Measurements from ENCODE around the gene RSAD2. TPM values are rescaled to one million over a fixed set of nuclear protein-coding genes. Genes with fewer than 3 reads are reported as not detected.

The RSAD2 gene
- polyA plus RNA-seq, 2 of the 4 experiments (the other 2 are of a cell fraction) = 0.03 to 0.06 TPM

GRCh38 chr2:6888724-6889123 is 11.1 kb downstream of the RSAD2 start:
- no peak overlapping the region for H3K27ac ChIP-seq
- TF ChIP-seq MAZ (IDR thresholded peaks at IDR 0.05; ENCODE audit: borderline replicate concordance, low read depth, low read length) = no peak
- no peak for TF ChIP-seq ZFP36 (IDR thresholded peaks at IDR 0.05; ENCODE audit: borderline replicate concordance, partially characterized antibody)
- TF ChIP-seq FOSB (CRISPR knock-in tag; IDR thresholded peaks at IDR 0.05) = no peak
- no peak for TF ChIP-seq ZSCAN20 (CRISPR knock-in tag; IDR thresholded peaks at IDR 0.05)
- TF ChIP-seq KDM5A (IDR thresholded peaks at IDR 0.05) = no peak
- TF ChIP-seq HDAC2 (IDR thresholded peaks at IDR 0.05) = no peak
- TF ChIP-seq KDM1A (IDR thresholded peaks at IDR 0.05; ENCODE audit: low read depth) = no peak
- TF ChIP-seq ESRRA (IDR thresholded peaks at IDR 0.05; ENCODE audit: borderline replicate concordance, low read length) = no peak
- no peak for TF ChIP-seq RNF2 (IDR thresholded peaks at IDR 0.05; ENCODE audit: borderline replicate concordance, low read depth)
- no peak for TF ChIP-seq ZC3H11A (IDR thresholded peaks at IDR 0.05)
- TF ChIP-seq, protein P1, sequence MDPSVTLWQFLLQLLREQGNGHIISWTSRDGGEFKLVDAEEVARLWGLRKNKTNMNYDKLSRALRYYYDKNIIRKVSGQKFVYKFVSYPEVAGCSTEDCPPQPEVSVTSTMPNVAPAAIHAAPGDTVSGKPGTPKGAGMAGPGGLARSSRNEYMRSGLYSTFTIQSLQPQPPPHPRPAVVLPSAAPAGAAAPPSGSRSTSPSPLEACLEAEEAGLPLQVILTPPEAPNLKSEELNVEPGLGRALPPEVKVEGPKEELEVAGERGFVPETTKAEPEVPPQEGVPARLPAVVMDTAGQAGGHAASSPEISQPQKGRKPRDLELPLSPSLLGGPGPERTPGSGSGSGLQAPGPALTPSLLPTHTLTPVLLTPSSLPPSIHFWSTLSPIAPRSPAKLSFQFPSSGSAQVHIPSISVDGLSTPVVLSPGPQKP (IDR thresholded peaks at IDR 0.05; ENCODE audit: low read depth, low read length) = no peak
- TF ChIP-seq CBX2 (IDR thresholded peaks at IDR 0.05; ENCODE audit: borderline replicate concordance, low read depth) = no peak
- no peak for TF ChIP-seq CBX8 (IDR thresholded peaks at IDR 0.05)
- TF ChIP-seq POLR2AphosphoS2 (conservative IDR thresholded peaks at IDR 0.05; ENCODE audit: low read length) = no peak
- no peak for ATAC-seq
- POLR2A ChIA-PET = no interaction called here
- H3K4me1 ChIP-seq = no peaks in the 10 kb centered on the region
- CTCF ChIA-PET = interaction anchor here (2.7 kb wide), 1 partner anchor 8 kb away, joined by 16 read pairs; no protein-coding TSS in a partner anchor
- no peak for FAIRE-seq
- 0% methylated on average over 4 of the region's 4 CpGs for WGBS (ENCODE audit: missing lambda C conversion rate)
- no peaks in the 10 kb centered on the region for H3K9me3 ChIP-seq
- H3K4me2 ChIP-seq = no peak overlapping the region
- no peak overlapping the region for H3K4me3 ChIP-seq
- DNase-seq (ENCODE audit: low read depth in 1 of 2, low spot score in 1 of 2) = no peak

DNA sequence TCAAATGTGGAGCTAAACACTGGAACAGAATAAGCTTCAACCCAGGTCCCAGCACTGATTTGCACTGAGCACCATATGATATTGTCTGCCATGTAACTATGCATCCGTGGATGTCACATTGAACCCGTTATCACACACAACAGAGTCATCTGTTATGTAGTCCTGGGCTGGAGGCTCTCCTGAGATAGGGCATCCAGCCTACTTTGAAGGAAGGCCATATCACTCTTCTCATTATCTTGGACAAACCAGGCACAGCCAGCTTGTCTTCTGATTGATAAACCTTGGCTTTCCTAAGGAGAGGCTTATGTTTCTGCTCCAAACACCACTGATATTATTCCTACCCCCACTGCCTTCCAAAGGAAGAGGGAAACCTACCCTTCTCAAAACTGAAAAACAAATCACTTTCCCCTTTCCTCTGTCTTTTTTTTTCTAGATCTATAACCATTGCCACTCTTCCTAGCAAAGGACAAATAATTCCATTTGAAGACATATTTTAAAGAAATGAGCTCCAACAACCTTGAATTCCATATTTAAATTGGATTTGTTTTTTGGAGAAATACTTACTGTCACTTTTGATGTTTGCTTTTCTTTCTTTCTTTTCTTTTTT is 16.4 kb downstream of the RSAD2 start:
- no peak for ATAC-seq
- WGBS (ENCODE audit: missing lambda C conversion rate) = 0% methylated on average over 2 of the region's 2 CpGs
- no peaks in the 10 kb centered on the region for H3K4me1 ChIP-seq
- TF ChIP-seq NFE2L2 (conservative IDR thresholded peaks at IDR 0.05; ENCODE audit: low read length) = no peak
- TF ChIP-seq EHMT2 (IDR thresholded peaks at IDR 0.05; ENCODE audit: low read depth) = no peak
- H3K4me2 ChIP-seq = no peak overlapping the region
- FAIRE-seq = no peak
- no peak overlapping the region for H3K27ac ChIP-seq
- no peaks in the 10 kb centered on the region for H3K9me3 ChIP-seq
- no peak overlapping the region for H3K4me3 ChIP-seq
- DNase-seq (ENCODE audit: low read depth in 1 of 2, low spot score in 1 of 2) = no peak
- POLR2A ChIA-PET = no interaction called here
- CTCF ChIA-PET = interaction anchor here (0.6 to 6.1 kb wide), 9 partner anchors 9 to 742 kb away, joined by 3 to 44 read pairs (median 5); no protein-coding TSS in a partner anchor

DNA sequence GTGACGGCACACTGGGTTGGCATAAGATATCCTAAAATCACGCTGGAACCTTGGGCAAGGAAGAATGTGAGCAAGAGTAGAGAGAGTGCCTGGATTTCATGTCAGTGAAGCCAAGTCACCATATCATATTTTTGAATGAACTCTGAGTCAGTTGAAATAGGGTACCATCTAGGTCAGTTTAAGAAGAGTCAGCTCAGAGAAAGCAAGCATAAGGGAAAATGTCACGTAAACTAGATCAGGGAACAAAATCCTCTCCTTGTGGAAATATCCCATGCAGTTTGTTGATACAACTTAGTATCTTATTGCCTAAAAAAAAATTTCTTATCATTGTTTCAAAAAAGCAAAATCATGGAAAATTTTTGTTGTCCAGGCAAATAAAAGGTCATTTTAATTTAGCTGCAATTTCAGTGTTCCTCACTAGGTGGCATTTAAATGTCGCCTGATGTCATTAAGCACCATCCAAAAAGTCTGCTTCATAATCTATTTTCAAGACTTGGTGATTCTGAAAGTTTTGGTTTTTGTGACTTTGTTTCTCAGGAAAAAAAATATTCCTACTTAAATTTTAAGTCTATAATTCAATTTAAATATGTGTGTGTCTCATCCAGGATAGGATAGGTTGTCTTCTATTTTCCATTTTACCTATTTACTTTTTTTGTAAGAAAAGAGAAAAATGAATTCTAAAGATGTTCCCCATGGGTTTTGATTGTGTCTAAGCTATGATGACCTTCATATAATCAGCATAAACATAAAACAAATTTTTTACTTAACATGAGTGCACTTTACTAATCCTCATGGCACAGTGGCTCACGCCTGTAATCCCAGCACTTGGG is 19.6 kb downstream of the RSAD2 start:
- ChIA-PET CTCF (interaction anchor here (0.9 to 6.1 kb wide), 20 partner anchors 9 to 186 kb away, joined by 3 to 44 read pairs (median 4); partner anchors contain the start of gene RNF144A), POLR2A (no interaction called here)
- ATAC-seq = peak in 1 of 2 experiments; percentile 68; a peak in 4 of 6 replicates
- Histone ChIP-seq H3K4me3 (no peak overlapping the region), H3K4me2 (no peak overlapping the region), H3K4me1 (no peaks in the 10 kb centered on the region), H3K27ac (no peak overlapping the region), H3K9me3 (0 out of 3 replicates have a peak, but pooled peaks cover 2% of the 10 kb centered on the region)
- FAIRE-seq = peak; percentile 18
- 36% methylated on average over 5 of the region's 5 CpGs for WGBS (ENCODE audit: missing lambda C conversion rate)
- DNase-seq (ENCODE audit: low read depth in 1 of 2, low spot score in 1 of 2) = peak in 1 of 2 experiments; percentile 55
- TF ChIP-seq, protein P2, sequence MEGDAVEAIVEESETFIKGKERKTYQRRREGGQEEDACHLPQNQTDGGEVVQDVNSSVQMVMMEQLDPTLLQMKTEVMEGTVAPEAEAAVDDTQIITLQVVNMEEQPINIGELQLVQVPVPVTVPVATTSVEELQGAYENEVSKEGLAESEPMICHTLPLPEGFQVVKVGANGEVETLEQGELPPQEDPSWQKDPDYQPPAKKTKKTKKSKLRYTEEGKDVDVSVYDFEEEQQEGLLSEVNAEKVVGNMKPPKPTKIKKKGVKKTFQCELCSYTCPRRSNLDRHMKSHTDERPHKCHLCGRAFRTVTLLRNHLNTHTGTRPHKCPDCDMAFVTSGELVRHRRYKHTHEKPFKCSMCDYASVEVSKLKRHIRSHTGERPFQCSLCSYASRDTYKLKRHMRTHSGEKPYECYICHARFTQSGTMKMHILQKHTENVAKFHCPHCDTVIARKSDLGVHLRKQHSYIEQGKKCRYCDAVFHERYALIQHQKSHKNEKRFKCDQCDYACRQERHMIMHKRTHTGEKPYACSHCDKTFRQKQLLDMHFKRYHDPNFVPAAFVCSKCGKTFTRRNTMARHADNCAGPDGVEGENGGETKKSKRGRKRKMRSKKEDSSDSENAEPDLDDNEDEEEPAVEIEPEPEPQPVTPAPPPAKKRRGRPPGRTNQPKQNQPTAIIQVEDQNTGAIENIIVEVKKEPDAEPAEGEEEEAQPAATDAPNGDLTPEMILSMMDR (IDR thresholded peaks at IDR 0.05) = peak; percentile 73
- TF ChIP-seq RAD21 (conservative IDR thresholded peaks at IDR 0.05 in 1 of 2, IDR thresholded peaks at IDR 0.05 in 1 of 2) = peak; percentile 77 to 78; a peak in 4 of 5 replicates
- TF ChIP-seq SMC3 (IDR thresholded peaks at IDR 0.05) = peak; percentile 71
- TF ChIP-seq FOSB (CRISPR knock-in tag; IDR thresholded peaks at IDR 0.05) = no peak
- TF ChIP-seq MAFK (IDR thresholded peaks at IDR 0.05; ENCODE audit: partially characterized antibody) = peak; percentile 15
- TF ChIP-seq GATA3 (IDR thresholded peaks at IDR 0.05; ENCODE audit: borderline replicate concordance) = no peak
- TF ChIP-seq HOXB5 (CRISPR knock-in tag; IDR thresholded peaks at IDR 0.05) = no peak
- TF ChIP-seq JUNB (IDR thresholded peaks at IDR 0.05) = no peak
- TF ChIP-seq, protein P3, sequence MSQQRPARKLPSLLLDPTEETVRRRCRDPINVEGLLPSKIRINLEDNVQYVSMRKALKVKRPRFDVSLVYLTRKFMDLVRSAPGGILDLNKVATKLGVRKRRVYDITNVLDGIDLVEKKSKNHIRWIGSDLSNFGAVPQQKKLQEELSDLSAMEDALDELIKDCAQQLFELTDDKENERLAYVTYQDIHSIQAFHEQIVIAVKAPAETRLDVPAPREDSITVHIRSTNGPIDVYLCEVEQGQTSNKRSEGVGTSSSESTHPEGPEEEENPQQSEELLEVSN (IDR thresholded peaks at IDR 0.05; ENCODE audit: borderline replicate concordance, low read depth) = no peak
- TF ChIP-seq, protein P1 (IDR thresholded peaks at IDR 0.05; ENCODE audit: low read depth, low read length) = no peak
- no peak for TF ChIP-seq ZC3H11A (IDR thresholded peaks at IDR 0.05)
- TF ChIP-seq MYC (IDR thresholded peaks at IDR 0.05; ENCODE audit: borderline replicate concordance, low read length) = no peak
- no peak for TF ChIP-seq RNF2 (IDR thresholded peaks at IDR 0.05; ENCODE audit: borderline replicate concordance, low read depth)
- TF ChIP-seq NFE2L2 (conservative IDR thresholded peaks at IDR 0.05; ENCODE audit: low read length) = no peak
- TF ChIP-seq ZFP36 (IDR thresholded peaks at IDR 0.05; ENCODE audit: borderline replicate concordance, partially characterized antibody) = no peak
- TF ChIP-seq CHD2 (IDR thresholded peaks at IDR 0.05; ENCODE audit: low read length, partially characterized antibody) = no peak
